A673 (cell line): ENCODE results near the gene TRIM37. TPM values are rescaled to one million over a fixed set of nuclear protein-coding genes. Genes with fewer than 3 reads are reported as not detected.

ENCODE experiments used
- BruUV-seq: library from RNA; stranded (reverse); fragments of 400-500 nt; replicated peaks from 2 replicates; lab custom pipeline; 2021; lab: Mats Ljungman, UMichigan
- CTCF ChIA-PET: fragments of 300-600 bp; sonication (Branson Sonifier 250); formaldehyde crosslinking; loops from one replicate; lab custom pipeline; 2022; ENCODE audit warnings: antibody characterized with exemption; lab: Charles Lee
- POLR2A ChIA-PET: fragments of 300-600 bp; sonication (Branson Sonifier 250); formaldehyde crosslinking; loops from one replicate; lab custom pipeline; 2022; ENCODE audit warnings: antibody characterized with exemption; ENCODE audit not compliant: low non-redundant PET; lab: Charles Lee
- DNase-seq: peaks from one replicate; pipeline ENCODE4 v3.0.0-alpha.2; 2015; ENCODE audit warnings: low spot score
- H3K27ac ChIP-seq: fragments of 200-600 bp; sonication (generic); 2 replicates; pipeline ENCODE4 v1.5.1; 2016; ENCODE audit warnings: mixed run types, low read depth, mild to moderate bottlenecking, mixed read lengths, antibody characterized with exemption, low read length; ENCODE audit not compliant: poor library complexity, severe bottlenecking
- H3K27me3 ChIP-seq: fragments of 200-600 bp; sonication (generic); replicated peaks from 2 replicates; pipeline ENCODE4 v1.6.1; 2017; ENCODE audit warnings: mixed run types, low read depth, mild to moderate bottlenecking, mixed read lengths, antibody characterized with exemption, low read length; ENCODE audit not compliant: insufficient read depth, poor library complexity
- H3K36me3 ChIP-seq: fragments of 200-600 bp; sonication (generic); 2 replicates; pipeline ENCODE4 v1.6.1; 2016; ENCODE audit warnings: mixed run types, mild to moderate bottlenecking, mixed read lengths, antibody characterized with exemption, low read length; ENCODE audit not compliant: insufficient read depth, poor library complexity, severe bottlenecking
- H3K4me1 ChIP-seq: fragments of 200-600 bp; sonication (generic); 2 replicates; pipeline ENCODE4 v1.6.1; 2017; ENCODE audit warnings: mixed run types, mild to moderate bottlenecking, mixed read lengths, antibody characterized with exemption, low read length; ENCODE audit not compliant: insufficient read depth, poor library complexity, severe bottlenecking
- H3K4me3 ChIP-seq: fragments of 200-600 bp; sonication (generic); 2 replicates; pipeline ENCODE4 v1.5.1; 2016; ENCODE audit warnings: low read depth, mixed run types, mild to moderate bottlenecking, mixed read lengths, low read length; ENCODE audit not compliant: poor library complexity, severe bottlenecking
- H3K9me3 ChIP-seq: fragments of 200-600 bp; sonication (generic); 2 replicates; pipeline ENCODE4 v1.6.1; 2016; ENCODE audit warnings: mixed run types, low read depth, mild to moderate bottlenecking, mixed read lengths, antibody characterized with exemption, low read length; ENCODE audit not compliant: poor library complexity, severe bottlenecking
- EZH2 ChIP-seq: fragments of 200-600 bp; sonication (generic); IDR thresholded peaks from 2 replicates; pipeline ENCODE4 v1.6.1; 2017; ENCODE audit warnings: borderline replicate concordance, low read depth, mild to moderate bottlenecking, mixed read lengths, antibody characterized with exemption, low read length; ENCODE audit not compliant: poor library complexity, severe bottlenecking
- intact Hi-C: fragments of 100-400 bp; cut with micrococcal nuclease; formaldehyde crosslinking; loops from one replicate; pipeline ENCODE4 v1.10.0; 2022; ENCODE audit not compliant: unreplicated experiment
- total RNA-seq: library from RNA; stranded (reverse); gene quantifications from 2 replicates; pipeline ENCODE4 v1.2.3, GENCODE V29; 2021
- TF ChIP-seq, protein P1 (sequence below): fragments of 300-800, 200-600 bp; sonication (generic); conservative IDR thresholded peaks from 2 replicates; pipeline ENCODE4 v1.5.1; 2017; ENCODE audit warnings: low read depth, mild to moderate bottlenecking, antibody characterized with exemption, low read length, moderate library complexity, mixed read lengths

Gene TRIM37
- total RNA-seq, 1 experiment from 2014 or later = 39.4 TPM

DNA sequence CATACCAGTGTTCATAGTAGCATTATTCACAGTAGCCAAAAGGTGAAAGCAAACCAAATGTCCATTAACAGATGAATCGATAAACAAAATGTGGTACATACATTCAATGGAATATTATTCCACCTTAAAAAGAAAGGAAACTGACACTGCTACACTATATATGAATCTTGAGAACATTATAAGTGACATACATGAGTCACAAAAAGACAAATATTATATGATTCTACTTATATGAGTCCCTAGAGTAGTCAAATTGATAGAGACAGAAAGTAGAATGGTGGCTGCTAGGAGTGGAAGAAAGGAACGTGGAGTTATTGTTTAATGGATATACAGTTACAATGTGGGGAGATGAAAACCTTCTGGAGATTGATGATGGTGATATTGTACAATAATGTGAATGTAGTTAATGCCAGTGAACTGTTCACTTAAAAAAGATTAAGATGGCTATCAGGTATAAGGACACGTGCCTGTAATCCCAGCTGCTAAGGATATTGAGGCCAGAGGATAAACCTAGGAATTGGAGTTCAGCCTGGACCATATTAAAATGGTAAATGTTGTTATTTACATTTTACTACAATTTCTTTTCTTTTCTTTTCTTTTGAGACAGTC, 20.2 kb upstream of the TRIM37 start:
- ChIA-PET CTCF (no interaction called here), POLR2A (no interaction called here)

DNA sequence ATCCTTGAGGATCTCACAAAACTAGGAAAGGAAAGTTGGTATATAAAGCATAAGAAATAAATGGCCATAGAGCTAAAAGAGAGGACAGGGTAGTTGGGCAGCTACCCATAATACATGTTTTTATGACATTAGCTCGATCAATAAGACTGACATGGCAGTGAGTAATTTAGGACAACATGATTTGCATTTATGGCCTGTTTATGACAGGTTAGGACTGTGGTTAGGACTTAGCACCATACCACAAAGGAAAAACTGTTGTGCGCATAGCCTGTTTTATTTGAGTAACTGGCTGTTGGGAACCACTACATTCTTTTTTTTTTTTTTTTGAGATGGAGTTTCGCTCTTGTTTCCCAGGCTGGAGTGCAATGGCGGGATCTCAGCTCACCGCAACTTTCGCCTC, 18.0 kb upstream of the TRIM37 start:
- H3K36me3 ChIP-seq = peaks cover 27% of the 10 kb centered on the region
- POLR2A ChIA-PET = no interaction called here

More for the DNA sequence above, 20.2 kb upstream of the TRIM37 start:
- Histone ChIP-seq H3K9me3 (no peaks in the 10 kb centered on the region), H3K36me3 (peaks cover 21% of the 10 kb centered on the region), H3K27ac (no peak overlapping the region), H3K4me3 (no peak overlapping the region), H3K4me1 (no peaks in the 10 kb centered on the region), H3K27me3 (no peaks in the 10 kb centered on the region)
- intact Hi-C loops = no loop called here
- DNase-seq = no peak
- no TSS peak for BruUV-seq
- TF ChIP-seq, protein P1, sequence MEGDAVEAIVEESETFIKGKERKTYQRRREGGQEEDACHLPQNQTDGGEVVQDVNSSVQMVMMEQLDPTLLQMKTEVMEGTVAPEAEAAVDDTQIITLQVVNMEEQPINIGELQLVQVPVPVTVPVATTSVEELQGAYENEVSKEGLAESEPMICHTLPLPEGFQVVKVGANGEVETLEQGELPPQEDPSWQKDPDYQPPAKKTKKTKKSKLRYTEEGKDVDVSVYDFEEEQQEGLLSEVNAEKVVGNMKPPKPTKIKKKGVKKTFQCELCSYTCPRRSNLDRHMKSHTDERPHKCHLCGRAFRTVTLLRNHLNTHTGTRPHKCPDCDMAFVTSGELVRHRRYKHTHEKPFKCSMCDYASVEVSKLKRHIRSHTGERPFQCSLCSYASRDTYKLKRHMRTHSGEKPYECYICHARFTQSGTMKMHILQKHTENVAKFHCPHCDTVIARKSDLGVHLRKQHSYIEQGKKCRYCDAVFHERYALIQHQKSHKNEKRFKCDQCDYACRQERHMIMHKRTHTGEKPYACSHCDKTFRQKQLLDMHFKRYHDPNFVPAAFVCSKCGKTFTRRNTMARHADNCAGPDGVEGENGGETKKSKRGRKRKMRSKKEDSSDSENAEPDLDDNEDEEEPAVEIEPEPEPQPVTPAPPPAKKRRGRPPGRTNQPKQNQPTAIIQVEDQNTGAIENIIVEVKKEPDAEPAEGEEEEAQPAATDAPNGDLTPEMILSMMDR = no peak
- TF ChIP-seq EZH2 = no peak

DNA sequence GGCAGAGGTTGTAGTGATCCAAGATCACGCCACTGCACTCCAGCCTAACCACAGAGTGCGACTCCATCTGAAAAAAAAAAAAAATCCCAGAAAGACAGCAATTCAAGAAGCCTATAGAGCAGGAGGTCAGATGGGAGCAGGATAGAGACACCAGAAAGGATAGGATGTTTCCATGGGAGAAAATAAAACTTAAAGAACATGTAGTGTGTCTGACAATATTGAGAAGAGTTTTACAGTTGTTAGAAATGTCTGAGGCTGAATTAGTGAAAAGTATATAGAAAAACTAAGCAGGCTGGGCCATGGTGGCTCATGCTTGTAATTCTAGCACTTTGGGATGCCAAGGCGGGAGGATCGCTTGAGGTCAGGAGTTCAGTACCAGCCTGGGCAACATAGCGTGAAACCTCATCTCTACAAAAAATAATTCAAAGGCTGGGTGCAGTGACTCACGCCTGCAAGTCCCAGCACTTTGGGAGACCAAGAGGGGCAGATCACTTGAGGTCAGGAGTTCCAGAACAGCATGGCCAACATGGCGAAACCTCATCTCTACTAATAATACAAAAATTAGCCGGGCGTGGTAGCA, 15.3 kb upstream of the TRIM37 start:
- peaks cover 37% of the 10 kb centered on the region for H3K36me3 ChIP-seq
- no peaks in the 10 kb centered on the region for H3K9me3 ChIP-seq
- TF ChIP-seq, protein P1 = no peak
- TF ChIP-seq EZH2 = no peak
- BruUV-seq = no TSS peak
- H3K27ac ChIP-seq = no peak overlapping the region
- intact Hi-C loops = no loop called here
- ChIA-PET CTCF (no interaction called here), POLR2A (no interaction called here)
- no peaks in the 10 kb centered on the region for H3K27me3 ChIP-seq
- DNase-seq = no peak
- H3K4me3 ChIP-seq = no peak overlapping the region
- H3K4me1 ChIP-seq = no peaks in the 10 kb centered on the region

More for the DNA sequence above, 18.0 kb upstream of the TRIM37 start:
- CTCF ChIA-PET = interaction anchor here (0.7 kb wide), 2 partner anchors 146 to 413 kb away, joined by 3 to 5 read pairs; no protein-coding TSS in a partner anchor
- TF ChIP-seq EZH2 = no peak
- TF ChIP-seq, protein P1 = no peak
- H3K9me3 ChIP-seq = no peaks in the 10 kb centered on the region
- intact Hi-C loops = no loop called here
- BruUV-seq = no TSS peak
- no peak overlapping the region for H3K4me3 ChIP-seq
- no peaks in the 10 kb centered on the region for H3K27me3 ChIP-seq
- H3K4me1 ChIP-seq = no peaks in the 10 kb centered on the region
- no peak for DNase-seq
- H3K27ac ChIP-seq = no peak overlapping the region
